A673 (cell line): Measurements from ENCODE around the gene ABI3BP. TPM values are rescaled to one million over a fixed set of nuclear protein-coding genes. Genes with fewer than 3 reads are reported as not detected.
A peak's percentile ranks its signal among the peaks of the same experiment; 100 is the strongest.

Experiments
- BruUV-seq: library from RNA; stranded (reverse); fragments of 400-500 nt; replicated peaks from 2 replicates; lab custom pipeline; 2021; lab: Mats Ljungman, UMichigan
- CTCF ChIA-PET: fragments of 300-600 bp; sonication (Branson Sonifier 250); formaldehyde crosslinking; loops from one replicate; lab custom pipeline; 2022; ENCODE audit warnings: antibody characterized with exemption; lab: Charles Lee
- POLR2A ChIA-PET: fragments of 300-600 bp; sonication (Branson Sonifier 250); formaldehyde crosslinking; loops from one replicate; lab custom pipeline; 2022; ENCODE audit warnings: antibody characterized with exemption; ENCODE audit not compliant: low non-redundant PET; lab: Charles Lee
- DNase-seq: peaks from one replicate; pipeline ENCODE4 v3.0.0-alpha.2; 2015; ENCODE audit warnings: low spot score
- H3K27ac ChIP-seq: fragments of 200-600 bp; sonication (generic); 2 replicates; pipeline ENCODE4 v1.5.1; 2016; ENCODE audit warnings: mixed run types, low read depth, mild to moderate bottlenecking, mixed read lengths, antibody characterized with exemption, low read length; ENCODE audit not compliant: poor library complexity, severe bottlenecking
- H3K27me3 ChIP-seq: fragments of 200-600 bp; sonication (generic); replicated peaks from 2 replicates; pipeline ENCODE4 v1.6.1; 2017; ENCODE audit warnings: mixed run types, low read depth, mild to moderate bottlenecking, mixed read lengths, antibody characterized with exemption, low read length; ENCODE audit not compliant: insufficient read depth, poor library complexity
- H3K36me3 ChIP-seq: fragments of 200-600 bp; sonication (generic); 2 replicates; pipeline ENCODE4 v1.6.1; 2016; ENCODE audit warnings: mixed run types, mild to moderate bottlenecking, mixed read lengths, antibody characterized with exemption, low read length; ENCODE audit not compliant: insufficient read depth, poor library complexity, severe bottlenecking
- H3K4me1 ChIP-seq: fragments of 200-600 bp; sonication (generic); 2 replicates; pipeline ENCODE4 v1.6.1; 2017; ENCODE audit warnings: mixed run types, mild to moderate bottlenecking, mixed read lengths, antibody characterized with exemption, low read length; ENCODE audit not compliant: insufficient read depth, poor library complexity, severe bottlenecking
- H3K4me3 ChIP-seq: fragments of 200-600 bp; sonication (generic); 2 replicates; pipeline ENCODE4 v1.5.1; 2016; ENCODE audit warnings: low read depth, mixed run types, mild to moderate bottlenecking, mixed read lengths, low read length; ENCODE audit not compliant: poor library complexity, severe bottlenecking
- H3K9me3 ChIP-seq: fragments of 200-600 bp; sonication (generic); 2 replicates; pipeline ENCODE4 v1.6.1; 2016; ENCODE audit warnings: mixed run types, low read depth, mild to moderate bottlenecking, mixed read lengths, antibody characterized with exemption, low read length; ENCODE audit not compliant: poor library complexity, severe bottlenecking
- EZH2 ChIP-seq: fragments of 200-600 bp; sonication (generic); IDR thresholded peaks from 2 replicates; pipeline ENCODE4 v1.6.1; 2017; ENCODE audit warnings: borderline replicate concordance, low read depth, mild to moderate bottlenecking, mixed read lengths, antibody characterized with exemption, low read length; ENCODE audit not compliant: poor library complexity, severe bottlenecking
- intact Hi-C: fragments of 100-400 bp; cut with micrococcal nuclease; formaldehyde crosslinking; loops from one replicate; pipeline ENCODE4 v1.10.0; 2022; ENCODE audit not compliant: unreplicated experiment
- total RNA-seq: library from RNA; stranded (reverse); gene quantifications from 2 replicates; pipeline ENCODE4 v1.2.3, GENCODE V29; 2021
- TF ChIP-seq, protein P1 (sequence below): fragments of 300-800, 200-600 bp; sonication (generic); conservative IDR thresholded peaks from 2 replicates; pipeline ENCODE4 v1.5.1; 2017; ENCODE audit warnings: low read depth, mild to moderate bottlenecking, antibody characterized with exemption, low read length, moderate library complexity, mixed read lengths

ABI3BP gene
- total RNA-seq, 1 experiment from 2014 or later, result 5.2 TPM

DNA sequence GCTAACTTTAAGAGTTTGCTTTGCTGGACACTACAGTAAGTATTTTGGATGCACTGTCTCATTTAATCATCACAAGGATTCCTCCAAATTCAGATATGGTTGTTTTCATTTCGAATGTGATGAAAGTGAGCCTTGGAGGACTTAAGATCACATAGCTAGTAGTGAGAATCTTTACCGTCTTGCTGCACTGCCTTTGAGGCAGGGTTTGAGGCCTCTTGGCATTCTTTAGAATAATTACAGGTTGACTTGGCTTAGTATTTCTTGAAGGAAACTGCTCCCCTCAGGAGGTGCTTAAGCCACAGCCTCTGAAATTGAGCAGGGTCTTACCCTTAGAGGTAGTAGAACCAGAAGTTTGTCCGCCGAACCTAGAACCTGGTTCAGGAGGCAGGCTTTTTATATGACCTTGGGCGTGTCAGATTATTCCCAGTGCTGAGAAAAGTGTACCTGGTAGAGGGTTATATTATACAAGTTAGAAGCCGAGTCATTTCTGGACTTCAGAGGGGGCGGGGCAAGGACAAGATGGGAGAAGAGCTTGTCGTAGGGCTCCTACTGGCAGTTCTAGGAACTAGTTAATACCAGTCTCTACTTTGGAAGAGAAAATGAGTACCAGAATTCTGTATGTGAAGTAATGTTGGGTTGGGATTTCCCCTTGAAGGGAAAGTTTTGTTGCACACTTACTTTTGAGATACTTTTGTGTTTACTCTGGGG lies 282.8 kb downstream of the ABI3BP start:
- TF ChIP-seq, protein P1, sequence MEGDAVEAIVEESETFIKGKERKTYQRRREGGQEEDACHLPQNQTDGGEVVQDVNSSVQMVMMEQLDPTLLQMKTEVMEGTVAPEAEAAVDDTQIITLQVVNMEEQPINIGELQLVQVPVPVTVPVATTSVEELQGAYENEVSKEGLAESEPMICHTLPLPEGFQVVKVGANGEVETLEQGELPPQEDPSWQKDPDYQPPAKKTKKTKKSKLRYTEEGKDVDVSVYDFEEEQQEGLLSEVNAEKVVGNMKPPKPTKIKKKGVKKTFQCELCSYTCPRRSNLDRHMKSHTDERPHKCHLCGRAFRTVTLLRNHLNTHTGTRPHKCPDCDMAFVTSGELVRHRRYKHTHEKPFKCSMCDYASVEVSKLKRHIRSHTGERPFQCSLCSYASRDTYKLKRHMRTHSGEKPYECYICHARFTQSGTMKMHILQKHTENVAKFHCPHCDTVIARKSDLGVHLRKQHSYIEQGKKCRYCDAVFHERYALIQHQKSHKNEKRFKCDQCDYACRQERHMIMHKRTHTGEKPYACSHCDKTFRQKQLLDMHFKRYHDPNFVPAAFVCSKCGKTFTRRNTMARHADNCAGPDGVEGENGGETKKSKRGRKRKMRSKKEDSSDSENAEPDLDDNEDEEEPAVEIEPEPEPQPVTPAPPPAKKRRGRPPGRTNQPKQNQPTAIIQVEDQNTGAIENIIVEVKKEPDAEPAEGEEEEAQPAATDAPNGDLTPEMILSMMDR, result peak; percentile 44; the same call in 1 of the 2 replicates
- no peak for TF ChIP-seq EZH2

GRCh38 chr3:100709842-100710260 lies 283.4 kb downstream of the ABI3BP start:
- Histone ChIP-seq H3K4me1 (peaks cover 14% of the 10 kb centered on the region), H3K4me3 (peak overlapping the region; percentile 63), H3K27me3 (no peaks in the 10 kb centered on the region), H3K9me3 (no peaks in the 10 kb centered on the region), H3K27ac (peak overlapping the region; percentile 96), H3K36me3 (peaks cover 27% of the 10 kb centered on the region)
- BruUV-seq, result no TSS peak
- TF ChIP-seq, protein P1, result no peak
- no peak for TF ChIP-seq EZH2
- peak; percentile 50 for DNase-seq
- intact Hi-C loops, result loop anchor here (5.0 kb wide), 1 partner anchor 98 kb away; no protein-coding TSS in a partner anchor
- ChIA-PET CTCF (no interaction called here), POLR2A (no interaction called here)

More for the DNA sequence above, 282.8 kb downstream of the ABI3BP start:
- H3K4me1 ChIP-seq, result peaks cover 14% of the 10 kb centered on the region
- H3K27me3 ChIP-seq, result no peaks in the 10 kb centered on the region
- no peaks in the 10 kb centered on the region for H3K9me3 ChIP-seq
- ChIA-PET CTCF (interaction anchor here (0.6 to 1.0 kb wide), 3 partner anchors 97 to 248 kb away, joined by 3 to 6 read pairs (median 4); no protein-coding TSS in a partner anchor), POLR2A (interaction anchor here (0.5 kb wide), 1 partner anchor 1310 kb away, joined by 3 read pairs; no protein-coding TSS in a partner anchor)
- peak overlapping the region; percentile 70 for H3K27ac ChIP-seq
- DNase-seq, result peak; percentile 84
- BruUV-seq, result no TSS peak
- H3K4me3 ChIP-seq, result peak overlapping the region; percentile 63
- intact Hi-C loops, result loop anchor here (5.0 kb wide), 1 partner anchor 98 kb away; no protein-coding TSS in a partner anchor
- peaks cover 32% of the 10 kb centered on the region for H3K36me3 ChIP-seq

DNA sequence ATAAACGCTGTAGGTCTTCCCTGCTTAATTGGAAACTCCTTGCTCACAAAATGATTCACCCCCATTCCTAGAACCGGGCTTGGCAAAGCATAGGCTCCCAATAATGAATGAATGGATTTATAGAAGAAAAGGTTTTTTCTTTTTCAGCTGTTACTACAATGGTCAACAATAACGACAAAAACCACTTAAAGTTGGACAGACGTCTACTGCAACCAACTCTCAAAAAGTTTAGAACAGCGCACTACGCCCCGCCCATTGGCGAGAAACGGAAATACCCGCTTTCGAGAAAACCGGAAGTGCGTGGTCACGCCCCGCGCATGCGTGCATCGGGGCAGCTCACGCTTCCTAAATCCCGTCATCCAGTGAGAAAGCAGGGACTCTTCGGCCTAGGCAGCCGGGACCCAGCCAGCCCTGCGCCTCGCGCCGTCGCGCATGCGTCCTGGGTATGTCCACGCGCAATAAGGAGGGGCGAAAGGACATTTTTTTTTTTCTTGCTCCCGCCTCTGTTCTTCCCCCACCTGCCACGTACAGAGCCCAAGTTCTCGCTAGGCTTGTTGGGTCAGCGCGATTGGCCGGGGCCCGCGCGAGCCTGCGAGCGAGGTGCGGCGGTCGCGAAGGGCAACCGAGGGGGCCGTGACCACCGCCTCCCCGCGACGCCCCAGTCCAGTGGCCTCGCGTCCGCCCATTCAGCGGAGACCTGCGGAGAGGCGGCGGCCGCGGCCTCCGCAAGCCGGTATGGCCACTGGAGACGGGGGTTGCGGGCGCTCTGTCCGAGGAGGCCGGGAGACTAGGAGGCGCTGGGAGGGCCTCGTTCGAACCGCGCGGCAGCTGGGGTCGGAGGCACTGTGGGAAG lies 284.0 kb downstream of the ABI3BP start, which contains the start of gene TFG:
Gene TFG (plus strand): TSS at position 506 of the 853 bp plus-strand sequence. CDS start 4,192 bp downstream, outside the sequence.
- CTCF ChIA-PET, result interaction anchor here (0.7 kb wide), 1 partner anchor 247 kb away, joined by 4 read pairs; no protein-coding TSS in a partner anchor
- H3K27me3 ChIP-seq, result no peaks in the 10 kb centered on the region
- TF ChIP-seq, protein P1, result no peak
- no peak for TF ChIP-seq EZH2
- POLR2A ChIA-PET, result interaction anchor here (0.7 kb wide), 1 partner anchor 120 kb away, joined by 5 read pairs; no protein-coding TSS in a partner anchor
- no peaks in the 10 kb centered on the region for H3K9me3 ChIP-seq
- peak within 1 kb of the TSS; percentile 96 for H3K27ac ChIP-seq
- peaks cover 14% of the 10 kb centered on the region for H3K4me1 ChIP-seq
- H3K4me3 ChIP-seq, result peak within 1 kb of the TSS; percentile 63
- BruUV-seq, result no TSS peak
- H3K36me3 ChIP-seq, result peaks cover 20% of the 10 kb centered on the region
- intact Hi-C loops, result no loop called here
- peak; percentile 99 for DNase-seq
